ENCODE results near the gene INTS6. TPM values are rescaled to one million over a fixed set of nuclear protein-coding genes. Genes with fewer than 3 reads are reported as not detected.

INTS6 gene
- total RNA-seq, 4 donors from 2014 or later: 25.1 to 42.2 (median 31.8) TPM

DNA sequence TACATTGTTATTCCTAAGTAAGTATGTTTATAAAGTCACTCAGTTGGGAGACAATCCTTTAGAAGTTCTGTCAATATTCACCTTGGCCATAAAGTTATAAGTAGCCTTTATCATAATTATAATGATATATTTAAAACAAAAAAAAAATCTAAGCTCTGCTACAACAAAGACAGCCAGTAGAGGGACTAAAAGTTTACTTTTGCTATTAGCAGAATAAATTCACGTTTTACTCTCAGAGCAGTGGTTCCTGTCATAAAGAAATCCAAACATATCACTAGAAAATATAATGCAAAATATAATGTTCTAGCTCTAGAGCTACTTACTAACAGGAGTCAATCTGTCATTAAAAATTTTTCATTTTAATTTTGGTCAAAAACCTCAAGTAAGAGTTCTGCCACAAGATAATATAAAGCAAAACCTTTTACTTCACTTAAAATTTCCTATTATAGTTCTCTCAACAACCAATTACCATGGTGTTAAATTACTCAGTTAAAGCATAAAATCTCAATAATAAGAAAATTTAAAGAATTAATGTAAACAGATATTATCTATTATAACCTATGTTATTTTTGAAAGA, 17.7 kb downstream of the INTS6 start:
- H3K27me3 ChIP-seq: no peaks in the 10 kb centered on the region
- DNase-seq: no peak
- H3K27ac ChIP-seq: no peak overlapping the region
- peaks cover 0 to 6% (median 0%) of the 10 kb centered on the region in 3 donors for H3K4me1 ChIP-seq
- TF ChIP-seq, protein P1, sequence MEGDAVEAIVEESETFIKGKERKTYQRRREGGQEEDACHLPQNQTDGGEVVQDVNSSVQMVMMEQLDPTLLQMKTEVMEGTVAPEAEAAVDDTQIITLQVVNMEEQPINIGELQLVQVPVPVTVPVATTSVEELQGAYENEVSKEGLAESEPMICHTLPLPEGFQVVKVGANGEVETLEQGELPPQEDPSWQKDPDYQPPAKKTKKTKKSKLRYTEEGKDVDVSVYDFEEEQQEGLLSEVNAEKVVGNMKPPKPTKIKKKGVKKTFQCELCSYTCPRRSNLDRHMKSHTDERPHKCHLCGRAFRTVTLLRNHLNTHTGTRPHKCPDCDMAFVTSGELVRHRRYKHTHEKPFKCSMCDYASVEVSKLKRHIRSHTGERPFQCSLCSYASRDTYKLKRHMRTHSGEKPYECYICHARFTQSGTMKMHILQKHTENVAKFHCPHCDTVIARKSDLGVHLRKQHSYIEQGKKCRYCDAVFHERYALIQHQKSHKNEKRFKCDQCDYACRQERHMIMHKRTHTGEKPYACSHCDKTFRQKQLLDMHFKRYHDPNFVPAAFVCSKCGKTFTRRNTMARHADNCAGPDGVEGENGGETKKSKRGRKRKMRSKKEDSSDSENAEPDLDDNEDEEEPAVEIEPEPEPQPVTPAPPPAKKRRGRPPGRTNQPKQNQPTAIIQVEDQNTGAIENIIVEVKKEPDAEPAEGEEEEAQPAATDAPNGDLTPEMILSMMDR (IDR thresholded peaks at IDR 0.05): peak in 5 of 6 experiments; percentile 23 to 59 (median 47)
- no peak for TF ChIP-seq POLR2A (IDR thresholded peaks at IDR 0.05)
- H3K4me3 ChIP-seq: no peak overlapping the region
- WGBS, 2 donors: 0 to 5% methylated on average over 1 of the region's 1 CpG
- H3K36me3 ChIP-seq: peaks cover 0 to 5% (median 0%) of the 10 kb centered on the region in 3 donors
- no peaks in the 10 kb centered on the region for H3K9me3 ChIP-seq
- intact Hi-C loops (cut with DNase I): no loop called here

DNA sequence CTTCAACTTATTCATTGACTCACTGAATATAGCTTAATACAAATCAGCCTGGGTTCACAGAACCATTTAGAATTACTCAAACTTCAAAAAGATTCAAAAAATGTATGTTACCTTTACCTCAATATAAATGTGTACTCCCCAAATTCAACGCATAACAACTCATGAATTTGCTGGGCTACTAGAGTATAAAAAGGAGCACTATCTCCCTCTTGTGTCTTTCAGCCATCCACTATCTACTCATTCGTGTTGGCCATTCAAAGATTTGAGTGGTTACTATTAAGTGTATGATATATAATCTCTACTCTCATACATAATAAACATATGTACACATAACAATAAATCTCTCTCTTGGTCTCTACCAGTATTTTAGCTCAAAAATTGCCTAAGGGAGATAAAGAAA, 20.3 kb downstream of the INTS6 start:
- Histone ChIP-seq H3K27me3 (no peaks in the 10 kb centered on the region), H3K4me1 (peaks cover 0 to 6% (median 0%) of the 10 kb centered on the region in 3 donors), H3K36me3 (peaks cover 0 to 25% (median 0%) of the 10 kb centered on the region in 3 donors), H3K9me3 (no peaks in the 10 kb centered on the region), H3K27ac (no peak overlapping the region), H3K4me3 (no peak overlapping the region)
- WGBS, 2 donors: 83 to 88% methylated on average over 2 of the region's 2 CpGs
- no peak for DNase-seq
- intact Hi-C loops (cut with DNase I): no loop called here
- no peak for TF ChIP-seq POLR2A (IDR thresholded peaks at IDR 0.05)
- TF ChIP-seq, protein P1 (IDR thresholded peaks at IDR 0.05): no peak

DNA sequence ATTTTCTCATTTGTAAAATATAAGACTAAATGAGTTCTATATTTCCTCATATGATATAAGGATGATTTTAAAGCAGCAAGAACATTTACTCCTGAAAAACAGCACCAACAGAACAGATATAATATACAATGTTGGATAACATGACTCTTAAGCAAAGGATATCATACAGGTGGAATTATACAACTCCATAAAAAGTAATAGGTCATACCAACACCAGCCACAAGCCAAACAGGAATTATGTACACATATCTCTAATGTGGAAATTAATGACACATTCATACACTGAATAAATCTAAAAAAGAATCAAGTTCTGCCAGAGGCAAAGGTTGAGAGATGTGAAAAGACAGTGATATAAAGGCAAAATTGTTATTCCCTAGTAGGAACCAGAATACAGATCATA, 25.9 kb downstream of the INTS6 start:
- no peak for DNase-seq
- intact Hi-C loops (cut with DNase I): no loop called here
- TF ChIP-seq, protein P1 (IDR thresholded peaks at IDR 0.05): no peak
- no peak for TF ChIP-seq POLR2A (IDR thresholded peaks at IDR 0.05)

DNA sequence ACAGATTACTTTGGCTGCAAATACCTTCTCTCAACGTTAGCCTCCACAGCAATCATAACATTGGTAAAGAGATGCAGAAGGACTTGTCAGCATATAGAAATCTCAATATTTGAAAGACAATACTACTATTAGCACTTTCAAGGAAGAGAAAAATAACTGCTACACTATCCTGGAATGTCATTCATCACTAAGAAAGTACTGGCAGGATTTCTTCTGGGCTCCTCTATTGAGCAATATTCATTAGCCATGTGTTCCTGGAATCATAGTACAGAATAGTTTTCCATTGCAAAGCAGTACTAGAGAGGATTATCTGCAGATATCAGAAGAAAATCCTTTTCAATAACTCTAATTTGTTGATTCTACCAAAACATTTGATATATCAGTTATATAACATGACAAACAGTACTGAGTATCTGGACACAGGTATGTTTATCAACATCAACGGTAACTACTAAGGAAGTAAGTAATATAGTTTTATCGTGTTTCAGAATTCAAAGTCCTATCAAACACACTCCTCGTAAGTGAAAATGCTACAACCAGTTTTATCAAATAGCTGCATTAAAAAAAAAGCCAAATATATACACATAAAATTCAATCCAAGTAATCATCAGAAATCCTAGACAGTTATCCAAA, 27.3 kb downstream of the INTS6 start:
- H3K27ac ChIP-seq: no peak overlapping the region
- H3K4me3 ChIP-seq: no peak overlapping the region
- H3K4me1 ChIP-seq: peaks cover 0 to 27% (median 8%) of the 10 kb centered on the region in 3 donors
- no peaks in the 10 kb centered on the region for H3K27me3 ChIP-seq
- no peak for TF ChIP-seq POLR2A (IDR thresholded peaks at IDR 0.05)
- TF ChIP-seq, protein P1 (IDR thresholded peaks at IDR 0.05): no peak
- 72 to 82% methylated on average over 4 of the region's 4 CpGs for whole genome bisulfite sequencing, 2 donors
- H3K36me3 ChIP-seq: peaks cover 0 to 30% (median 0%) of the 10 kb centered on the region in 3 donors
- no peak for DNase-seq
- intact Hi-C loops (cut with DNase I): no loop called here
- no peaks in the 10 kb centered on the region for H3K9me3 ChIP-seq

More for the DNA sequence above, 25.9 kb downstream of the INTS6 start:
- Histone ChIP-seq H3K27ac (no peak overlapping the region), H3K36me3 (peaks cover 0 to 21% (median 0%) of the 10 kb centered on the region in 3 donors), H3K4me3 (no peak overlapping the region), H3K4me1 (peaks cover 0 to 27% (median 8%) of the 10 kb centered on the region in 3 donors), H3K27me3 (no peaks in the 10 kb centered on the region), H3K9me3 (no peaks in the 10 kb centered on the region)

DNA sequence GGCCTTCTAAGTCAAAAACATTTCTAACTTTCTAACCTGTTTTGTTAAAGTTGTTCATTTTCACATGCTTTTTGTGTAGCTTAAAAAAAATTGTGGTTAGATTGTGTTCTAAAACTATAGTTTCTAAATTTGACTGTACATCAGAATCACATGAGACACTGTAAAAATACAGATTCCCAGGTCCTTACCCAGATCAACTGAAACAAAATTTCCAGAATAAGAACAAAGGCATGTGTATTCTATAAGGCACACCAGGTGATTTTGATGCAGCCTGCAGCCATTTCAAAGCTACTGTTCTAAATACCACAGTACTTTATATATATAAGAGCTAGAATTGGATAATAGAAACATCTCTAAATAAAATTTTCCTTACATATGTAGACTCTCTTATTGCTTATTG, 29.1 kb downstream of the INTS6 start:
- TF ChIP-seq, protein P1 (IDR thresholded peaks at IDR 0.05): no peak
- TF ChIP-seq POLR2A (IDR thresholded peaks at IDR 0.05): no peak
- no peak overlapping the region for H3K27ac ChIP-seq
- peaks cover 0 to 27% (median 8%) of the 10 kb centered on the region in 3 donors for H3K4me1 ChIP-seq
- H3K4me3 ChIP-seq: no peak overlapping the region
- intact Hi-C loops (cut with DNase I): no loop called here
- no peaks in the 10 kb centered on the region for H3K27me3 ChIP-seq
- H3K9me3 ChIP-seq: no peaks in the 10 kb centered on the region
- H3K36me3 ChIP-seq: peaks cover 0 to 26% (median 0%) of the 10 kb centered on the region in 3 donors
- DNase-seq: no peak
